Fibroblast of villous mesenchyme (primary cell): ENCODE measurements around the gene SH3BGR. TPM values are rescaled to one million over a fixed set of nuclear protein-coding genes. Genes with fewer than 3 reads are reported as not detected.

Experiments used
- DNase-seq: peaks from one replicate; pipeline ENCODE4 v3.0.0-alpha.2; 2010; ENCODE audit warnings: low read depth
- H3K4me3 ChIP-seq: 2 replicates; pipeline ENCODE4 v1.5.1; 2011; ENCODE audit warnings: low read depth, mild to moderate bottlenecking, low read length
- CTCF ChIP-seq: IDR thresholded peaks from 2 replicates; pipeline ENCODE4 v1.5.1; 2012; ENCODE audit warnings: low read depth, mild to moderate bottlenecking, low read length; ENCODE audit not compliant: insufficient read depth
- total RNA-seq: library from RNA; depleted of rRNA; stranded (reverse); fragments of >200 nt; gene quantifications from 2 replicates; pipeline ENCODE4 v1.2.3, GENCODE V29; 2012

Gene SH3BGR
- total RNA-seq, 1 donor: 2.2 TPM

- H3K4me3 ChIP-seq: no peak overlapping the region
- no peak for TF ChIP-seq CTCF
- DNase-seq: no peak
Observed at GRCh38 chr21:39456665-39457064, 4.9 kb downstream of the SH3BGR start.

- DNase-seq: no peak
- H3K4me3 ChIP-seq: no peak overlapping the region
- no peak for TF ChIP-seq CTCF
Observed at GRCh38 chr21:39461419-39461818, 9.6 kb downstream of the SH3BGR start.

GRCh38 chr21:39463308-39463707 lies 11.5 kb downstream of the SH3BGR start:
- no peak for DNase-seq
- TF ChIP-seq CTCF: no peak
- no peak overlapping the region for H3K4me3 ChIP-seq

- TF ChIP-seq CTCF: no peak
- no peak overlapping the region for H3K4me3 ChIP-seq
- DNase-seq: no peak
Observed at GRCh38 chr21:39466584-39466983, 14.8 kb downstream of the SH3BGR start.

- TF ChIP-seq CTCF: no peak
- H3K4me3 ChIP-seq: no peak overlapping the region
- DNase-seq: no peak
Observed at GRCh38 chr21:39467746-39468145, 16.0 kb downstream of the SH3BGR start.

GRCh38 chr21:39468559-39468958 lies 16.8 kb downstream of the SH3BGR start:
- TF ChIP-seq CTCF: no peak
- DNase-seq: no peak
- no peak overlapping the region for H3K4me3 ChIP-seq

- H3K4me3 ChIP-seq: no peak overlapping the region
- no peak for TF ChIP-seq CTCF
- no peak for DNase-seq
Observed at GRCh38 chr21:39471598-39471997, 19.8 kb downstream of the SH3BGR start.
